GM12865 (cell line): ENCODE data around the gene C3orf20.

Experiments
- DNase-seq: peaks from one replicate; pipeline ENCODE4 v3.0.0; 2010; ENCODE audit warnings: low read depth
- H3K4me3 ChIP-seq: 2 replicates; pipeline ENCODE4 v1.5.1; 2011; ENCODE audit warnings: mild to moderate bottlenecking, low read depth, low read length, control low read depth
- TF ChIP-seq, protein P1 (sequence below): IDR thresholded peaks from 2 replicates; pipeline ENCODE4 v1.5.1; 2011; ENCODE audit warnings: low read length, control low read depth, low read depth, inconsistent platforms; ENCODE audit not compliant: insufficient read depth; ENCODE audit errors: missing control alignments

The C3orf20 gene

GRCh38 chr3:14771593-14772497 is 96.9 kb downstream of the C3orf20 start:
- TF ChIP-seq, protein P1, sequence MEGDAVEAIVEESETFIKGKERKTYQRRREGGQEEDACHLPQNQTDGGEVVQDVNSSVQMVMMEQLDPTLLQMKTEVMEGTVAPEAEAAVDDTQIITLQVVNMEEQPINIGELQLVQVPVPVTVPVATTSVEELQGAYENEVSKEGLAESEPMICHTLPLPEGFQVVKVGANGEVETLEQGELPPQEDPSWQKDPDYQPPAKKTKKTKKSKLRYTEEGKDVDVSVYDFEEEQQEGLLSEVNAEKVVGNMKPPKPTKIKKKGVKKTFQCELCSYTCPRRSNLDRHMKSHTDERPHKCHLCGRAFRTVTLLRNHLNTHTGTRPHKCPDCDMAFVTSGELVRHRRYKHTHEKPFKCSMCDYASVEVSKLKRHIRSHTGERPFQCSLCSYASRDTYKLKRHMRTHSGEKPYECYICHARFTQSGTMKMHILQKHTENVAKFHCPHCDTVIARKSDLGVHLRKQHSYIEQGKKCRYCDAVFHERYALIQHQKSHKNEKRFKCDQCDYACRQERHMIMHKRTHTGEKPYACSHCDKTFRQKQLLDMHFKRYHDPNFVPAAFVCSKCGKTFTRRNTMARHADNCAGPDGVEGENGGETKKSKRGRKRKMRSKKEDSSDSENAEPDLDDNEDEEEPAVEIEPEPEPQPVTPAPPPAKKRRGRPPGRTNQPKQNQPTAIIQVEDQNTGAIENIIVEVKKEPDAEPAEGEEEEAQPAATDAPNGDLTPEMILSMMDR, result no peak
- H3K4me3 ChIP-seq, result no peak overlapping the region
- no peak for DNase-seq

DNA sequence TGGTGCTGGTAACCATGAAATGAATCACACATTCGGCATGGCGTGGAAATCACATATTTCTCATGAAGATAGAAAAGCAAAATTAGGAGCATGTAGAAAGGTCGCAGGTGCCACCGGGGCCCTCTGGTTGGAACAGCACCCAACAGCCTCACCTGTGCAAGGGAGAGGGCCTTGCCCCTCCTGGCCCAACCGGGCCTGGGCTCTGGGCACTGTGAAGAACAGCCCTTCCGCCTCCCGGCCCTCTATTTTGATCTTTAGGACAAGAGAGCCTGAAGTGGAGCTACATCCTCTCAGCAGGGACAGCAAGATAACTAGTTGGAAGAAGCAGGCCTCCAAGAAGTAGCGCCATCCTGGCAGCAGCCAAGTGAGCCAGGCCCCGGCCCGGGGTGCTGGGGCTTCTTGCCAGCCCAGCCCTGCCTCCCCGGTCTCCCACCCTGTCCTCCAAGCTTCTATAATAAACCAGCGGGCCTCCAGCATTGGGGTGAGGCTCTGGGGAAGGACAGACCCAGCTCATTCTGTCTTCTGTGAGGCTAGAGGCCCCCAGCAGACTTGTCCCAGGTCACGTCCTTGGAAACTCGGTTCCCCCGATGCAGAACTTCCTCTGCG is 97.7 kb downstream of the C3orf20 start:
- no peak overlapping the region for H3K4me3 ChIP-seq
- TF ChIP-seq, protein P1, result no peak
- no peak for DNase-seq

DNA sequence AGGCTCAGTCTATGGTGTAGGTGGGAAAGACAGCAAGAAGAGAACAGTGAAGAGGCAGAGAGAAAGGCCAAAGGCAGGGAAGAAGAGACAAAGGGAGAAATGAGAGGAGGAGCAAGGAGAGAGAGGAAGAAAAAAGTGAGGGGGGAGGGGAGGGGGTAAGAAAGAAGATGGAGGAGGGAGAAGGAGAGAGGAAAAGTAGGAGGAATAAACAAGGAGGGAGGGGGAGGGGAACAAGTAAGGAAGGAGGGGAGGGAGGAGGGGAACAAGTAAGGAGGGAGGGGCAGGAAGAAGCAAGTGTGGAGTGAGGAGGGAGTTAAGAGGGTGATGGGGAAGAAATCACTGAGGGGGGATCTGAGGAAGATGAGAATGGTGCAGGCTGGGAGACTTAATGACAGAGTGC is 98.3 kb downstream of the C3orf20 start:
- no peak for DNase-seq
- H3K4me3 ChIP-seq, result no peak overlapping the region
- TF ChIP-seq, protein P1, result no peak

GRCh38 chr3:14773691-14774128 is 98.8 kb downstream of the C3orf20 start:
- H3K4me3 ChIP-seq, result no peak overlapping the region
- TF ChIP-seq, protein P1, result no peak
- DNase-seq, result no peak

DNA sequence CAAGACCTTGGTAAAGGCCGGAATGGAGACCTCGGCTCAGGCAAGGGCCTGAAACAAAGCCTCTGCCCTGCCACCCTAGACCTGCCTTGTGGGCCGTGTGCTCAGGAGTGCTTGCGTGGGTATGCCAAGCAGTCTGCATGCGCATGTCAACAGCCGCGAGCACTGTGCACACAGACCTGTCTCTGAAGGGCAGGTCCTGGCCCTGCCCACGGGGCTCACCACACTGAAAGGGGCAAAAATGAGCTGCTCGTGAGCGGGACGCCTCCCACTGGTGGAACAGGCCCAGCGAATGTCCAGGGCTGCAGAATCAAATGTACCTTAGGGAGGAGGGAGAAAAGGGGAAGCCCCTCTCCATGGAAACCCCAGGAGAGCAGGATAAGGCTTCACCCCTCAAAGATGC is 99.5 kb downstream of the C3orf20 start:
- no peak overlapping the region for H3K4me3 ChIP-seq
- TF ChIP-seq, protein P1, result no peak
- no peak for DNase-seq

DNA sequence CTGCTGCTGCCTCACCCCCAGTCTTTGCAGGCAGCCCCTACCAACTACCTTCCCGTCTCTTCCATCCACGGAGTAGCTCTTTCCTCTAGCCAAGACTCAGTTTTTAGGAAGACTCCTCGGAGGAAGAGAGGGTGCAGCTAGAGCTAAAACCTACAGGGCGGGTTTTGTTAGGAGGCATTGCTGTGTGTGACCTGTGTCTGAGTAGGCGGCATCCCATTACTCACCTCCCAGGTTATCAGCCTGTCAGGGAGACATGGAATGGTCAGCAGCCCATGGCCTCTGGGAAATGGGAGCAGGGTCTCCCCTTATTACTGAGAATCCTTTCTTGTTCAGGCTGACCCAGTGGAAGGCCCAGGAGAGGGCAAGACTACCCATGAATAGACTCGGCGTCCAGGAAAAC is 100.1 kb downstream of the C3orf20 start:
- H3K4me3 ChIP-seq, result no peak overlapping the region
- no peak for DNase-seq
- TF ChIP-seq, protein P1, result no peak
